IMR-90 (cell line): ENCODE data around the gene PPP2R5E. TPM values are rescaled to one million over a fixed set of nuclear protein-coding genes. Genes with fewer than 3 reads are reported as not detected.

ENCODE experiments used
- ATAC-seq: fragments of 200-7000 bp; cut with Tn5 transposase; 2 replicates; pipeline ENCODE4 v1.9.1; 2020; ENCODE audit warnings: low read depth, mild to moderate bottlenecking, moderate library complexity
- BruUV-seq: library from RNA; stranded (reverse); fragments of 400-500 nt; replicated peaks from 2 replicates; lab custom pipeline; 2021; lab: Mats Ljungman, UMichigan
- CTCF ChIA-PET: fragments of 300-600 bp; formaldehyde crosslinking; extraction: SDS; loops from one replicate; lab custom pipeline; 2021; ENCODE audit warnings: antibody characterized with exemption; lab: Yijun Ruan, JAX
- POLR2A ChIA-PET: fragments of 300-600 bp; sonication (Branson Sonifier 250); formaldehyde crosslinking; loops from one replicate; lab custom pipeline; 2022; ENCODE audit warnings: antibody characterized with exemption; ENCODE audit not compliant: unreplicated experiment; lab: Charles Lee
- DNase-seq: peaks from one replicate; pipeline ENCODE4 v3.0.0; 2013
- H2AFZ ChIP-seq: replicated peaks from 2 replicates; pipeline ENCODE3; 2013; ENCODE audit warnings: low read length, mild to moderate bottlenecking; ENCODE audit not compliant: poor library complexity
- H2AK5ac ChIP-seq: 2 replicates; pipeline ENCODE4 v1.6.1; 2013; ENCODE audit warnings: low read depth, low read length, inconsistent platforms
- H2AK9ac ChIP-seq: replicated peaks from 2 replicates; pipeline ENCODE3; 2013; ENCODE audit warnings: mild to moderate bottlenecking, low read depth, low read length, moderate library complexity; ENCODE audit not compliant: poor library complexity
- H2BK120ac ChIP-seq: 2 replicates; pipeline ENCODE4 v1.6.1; 2013; ENCODE audit warnings: low read depth, low read length, inconsistent platforms
- H2BK15ac ChIP-seq: 3 replicates; pipeline ENCODE4 v1.6.1; 2013; ENCODE audit warnings: low read depth, low read length, inconsistent platforms
- H2BK20ac ChIP-seq: 2 replicates; pipeline ENCODE4 v1.6.1; 2013; ENCODE audit warnings: low read depth, mild to moderate bottlenecking, inconsistent platforms, low read length, moderate library complexity
- H2BK5ac ChIP-seq: 2 replicates; pipeline ENCODE4 v1.6.1; 2013; ENCODE audit warnings: mild to moderate bottlenecking, low read depth, low read length, inconsistent platforms; ENCODE audit not compliant: poor library complexity, severe bottlenecking
- H3K14ac ChIP-seq: replicated peaks from 2 replicates; pipeline ENCODE4 v1.6.1; 2013; ENCODE audit warnings: low read depth, low read length, inconsistent platforms
- H3K18ac ChIP-seq: 2 replicates; pipeline ENCODE4 v1.6.1; 2013; ENCODE audit warnings: low read depth, low read length, control low read depth
- H3K23ac ChIP-seq: 2 replicates; pipeline ENCODE4 v1.6.1; 2013; ENCODE audit warnings: low read depth, low read length, inconsistent platforms
- H3K27ac ChIP-seq: 2 replicates; pipeline ENCODE4 v1.5.1; 2013; ENCODE audit warnings: mild to moderate bottlenecking, control low read depth, low read length; ENCODE audit not compliant: insufficient read depth
- H3K27me3 ChIP-seq: 2 replicates; pipeline ENCODE4 v1.6.1; 2013; ENCODE audit warnings: low read length; ENCODE audit not compliant: control insufficient read depth, insufficient read depth
- H3K36me3 ChIP-seq: 2 replicates; pipeline ENCODE4 v1.6.1; 2013; ENCODE audit warnings: low read length, mixed read lengths; ENCODE audit not compliant: control insufficient read depth, insufficient read depth
- H3K4ac ChIP-seq: 2 replicates; pipeline ENCODE4 v1.6.1; 2013; ENCODE audit warnings: low read depth, low read length, inconsistent platforms
- H3K4me1 ChIP-seq: 2 replicates; pipeline ENCODE4 v1.6.1; 2013; ENCODE audit warnings: low read length, mixed read lengths; ENCODE audit not compliant: control insufficient read depth, insufficient read depth
- H3K4me2 ChIP-seq: 2 replicates; pipeline ENCODE4 v1.6.1; 2013; ENCODE audit warnings: low read depth, mild to moderate bottlenecking, control low read depth, low read length, moderate library complexity
- H3K4me3 ChIP-seq: 2 replicates; pipeline ENCODE4 v1.5.1; 2013; ENCODE audit warnings: low read depth, mild to moderate bottlenecking, control low read depth, low read length, moderate library complexity; ENCODE audit not compliant: insufficient read depth
- H3K56ac ChIP-seq: 2 replicates; pipeline ENCODE4 v1.6.1; 2013; ENCODE audit warnings: low read length, inconsistent platforms; ENCODE audit not compliant: insufficient read depth; ENCODE audit errors: extremely low read depth
- H3K79me1 ChIP-seq, 2 experiments: 2 replicates each; pipeline ENCODE4 v1.6.1; 2013; ENCODE audit warnings: low read length in 2 of 2, inconsistent platforms in 1 of 2, low read depth in 1 of 2
- H3K9ac ChIP-seq: 2 replicates; pipeline ENCODE4 v1.6.1; 2013; ENCODE audit warnings: low read depth, low read length, control low read depth
- H3K9me1 ChIP-seq: 2 replicates; pipeline ENCODE4 v1.6.1; 2013; ENCODE audit warnings: low read length, inconsistent platforms; ENCODE audit not compliant: insufficient read depth
- H3K9me3 ChIP-seq: 2 replicates; pipeline ENCODE4 v1.6.1; 2013; ENCODE audit warnings: low read length; ENCODE audit not compliant: control insufficient read depth, insufficient read depth
- H4K20me1 ChIP-seq: 2 replicates; pipeline ENCODE4 v1.6.1; 2013; ENCODE audit warnings: low read length, inconsistent platforms; ENCODE audit not compliant: insufficient read depth
- H4K5ac ChIP-seq: 2 replicates; pipeline ENCODE4 v1.6.1; 2013; ENCODE audit warnings: mild to moderate bottlenecking, low read depth, low read length, control low read depth
- H4K8ac ChIP-seq, 2 experiments: 2 replicates each; pipeline ENCODE4 v1.6.1; 2013; ENCODE audit warnings: low read depth in 2 of 2, low read length in 2 of 2, control low read depth in 1 of 2, inconsistent platforms in 1 of 2
- H4K91ac ChIP-seq: 2 replicates; pipeline ENCODE4 v1.6.1; 2013; ENCODE audit warnings: low read depth, low read length, inconsistent platforms; ENCODE audit not compliant: insufficient read depth
- CEBPB ChIP-seq: IDR thresholded peaks from 2 replicates; pipeline ENCODE4 v1.6.1; 2012; ENCODE audit warnings: low read depth, low read length, improper control_type of control experiment
- MAFK ChIP-seq: IDR thresholded peaks from 2 replicates; pipeline ENCODE4 v1.6.1; 2012; ENCODE audit warnings: low read depth, low read length, improper control_type of control experiment
- MAZ ChIP-seq: IDR thresholded peaks from 2 replicates; pipeline ENCODE4 v1.6.1; 2012; ENCODE audit warnings: low read depth, mild to moderate bottlenecking, low read length, improper control_type of control experiment, moderate library complexity, borderline replicate concordance
- MXI1 ChIP-seq: IDR thresholded peaks from 2 replicates; pipeline ENCODE4 v1.6.1; 2012; ENCODE audit warnings: low read depth, mild to moderate bottlenecking, low read length, moderate library complexity, borderline replicate concordance
- NFE2L2 ChIP-seq: fragments of 150-350 bp; IDR thresholded peaks from 2 replicates; pipeline ENCODE4 v1.6.1; 2016; ENCODE audit warnings: low read depth, mild to moderate bottlenecking, low read length
- POLR2A ChIP-seq: IDR thresholded peaks from 2 replicates; pipeline ENCODE4 v1.6.1; 2012; ENCODE audit warnings: mild to moderate bottlenecking, low read depth, low read length
- RCOR1 ChIP-seq: IDR thresholded peaks from 2 replicates; pipeline ENCODE4 v1.6.1; 2012; ENCODE audit warnings: mild to moderate bottlenecking, low read length, improper control_type of control experiment; ENCODE audit not compliant: insufficient replicate concordance
- SMC3 ChIP-seq: fragments of 150-350 bp; IDR thresholded peaks from 2 replicates; pipeline ENCODE4 v1.6.1; 2016; ENCODE audit warnings: low read depth, mild to moderate bottlenecking, antibody characterized with exemption, low read length, moderate library complexity
- WGBS, 2 experiments: methylation state at CpG; one replicate each; pipeline versions ENCODE4 v1.1.5 to v1.1.7; 2013; ENCODE audit warnings: missing lambda C conversion rate in 2 of 2; ENCODE audit not compliant: insufficient read length in 1 of 2; ENCODE audit errors: extremely low coverage in 2 of 2; 5-methylcytosine and 5-hydroxymethylcytosine counted together
- dilution Hi-C: fragments of 300-500 bp; cut with HindIII; formaldehyde crosslinking; loops from one replicate; pipeline ENCODE4 v1.14.3; 2018; ENCODE audit warnings: low sequenced_read_pairs; ENCODE audit not compliant: unreplicated experiment
- in situ Hi-C: fragments of 300-500 bp; cut with MboI; formaldehyde crosslinking; loops from 3 replicates; pipeline ENCODE4 v1.14.3; 2019; ENCODE audit warnings: low sequenced_read_pairs, inconsistent platforms, mixed read lengths
- intact Hi-C: fragments of 100-400 bp; cut with micrococcal nuclease; formaldehyde crosslinking; loops from 2 replicates; pipeline ENCODE4 v1.10.0; 2022
- polyA plus RNA-seq, 3 experiments: library from polyadenylated mRNA; depleted of rRNA; stranded (reverse); fragments of >200 nt; gene quantifications; 2 replicates each; pipeline ENCODE4 v1.2.3, GENCODE V29; 2012; ENCODE audit warnings: low replicate concordance in 1 of 3
- total RNA-seq: library from RNA; depleted of rRNA; stranded (reverse); fragments of >200 nt; gene quantifications from 2 replicates; pipeline ENCODE4 v1.2.3, GENCODE V29; 2012
- TF ChIP-seq, protein P1 (sequence below): fragments of 150-350 bp; IDR thresholded peaks from 2 replicates; pipeline ENCODE4 v1.6.1; 2017; ENCODE audit warnings: mild to moderate bottlenecking, antibody characterized with exemption, low read length, low read depth

PPP2R5E gene
- total and polyA plus RNA-seq, 2 of the 4 experiments (the other 2 are of a cell fraction), result 9.7 to 12.2 TPM

DNA sequence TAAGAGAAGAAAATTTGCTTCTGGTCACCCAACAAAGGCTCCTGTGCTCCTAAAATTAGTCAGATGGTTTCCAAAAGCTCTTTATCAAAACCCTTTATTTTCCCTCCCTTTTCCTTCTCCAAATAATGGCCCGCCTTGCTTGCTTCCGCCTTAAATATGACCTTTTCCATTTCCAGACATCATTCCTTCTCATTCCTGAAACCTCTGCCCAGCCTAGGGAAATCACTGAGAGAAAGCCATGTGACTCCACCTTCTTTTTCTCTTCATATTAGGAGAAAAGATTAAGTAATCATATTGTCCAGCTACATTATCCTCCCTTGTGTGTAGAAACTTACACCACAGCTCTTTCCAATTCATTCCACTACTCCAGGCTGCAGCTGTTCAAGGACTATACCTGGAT, 148.7 kb downstream of the PPP2R5E start:
- in situ Hi-C loops, result loop anchor here (25.0 kb wide), 1 partner anchor 368 kb away; no protein-coding TSS in a partner anchor

More for the DNA sequence above, 148.7 kb downstream of the PPP2R5E start:
- Histone ChIP-seq H2AK5ac (no peak overlapping the region), H3K9me1 (no peaks in the 10 kb centered on the region), H3K4me1 (0 out of 2 replicates have a peak, but pooled peaks cover 2% of the 10 kb centered on the region), H2AFZ (no peak overlapping the region), H3K36me3 (peaks cover 3% of the 10 kb centered on the region), H3K27me3 (no peaks in the 10 kb centered on the region), H2BK15ac (no peak overlapping the region), H3K4ac (no peak overlapping the region), H3K56ac (no peak overlapping the region), H2BK120ac (no peak overlapping the region), H2BK20ac (no peak overlapping the region), H3K4me3 (no peak overlapping the region), H3K9me3 (no peaks in the 10 kb centered on the region), H2BK5ac (no peak overlapping the region), H3K79me1 (peaks cover 4 to 5% of the 10 kb centered on the region in 2 experiments; a peak in 1 of 4 replicates), H3K27ac (no peak overlapping the region), H4K20me1 (no peaks in the 10 kb centered on the region), H4K5ac (no peak overlapping the region), H3K23ac (no peak overlapping the region), H3K4me2 (no peak overlapping the region), H3K9ac (no peak overlapping the region), H4K8ac (no peak overlapping the region), H2AK9ac (no peak overlapping the region), H4K91ac (no peak overlapping the region), H3K18ac (no peak overlapping the region), H3K14ac (no peak overlapping the region)
- DNase-seq (no peak), ATAC-seq (no peak)
- ChIA-PET CTCF (no interaction called here), POLR2A (no interaction called here)
- WGBS, 2 experiments, result no CpG with 5 or more reads among the region's 2 CpGs
- intact Hi-C loops, result no loop called here
- no peak for TF ChIP-seq MAFK
- no peak for TF ChIP-seq RCOR1
- no peak for TF ChIP-seq SMC3
- TF ChIP-seq NFE2L2, result no peak
- TF ChIP-seq POLR2A, result no peak
- no peak for TF ChIP-seq MXI1
- no peak for TF ChIP-seq CEBPB
- TF ChIP-seq MAZ, result no peak
- TF ChIP-seq, protein P1, sequence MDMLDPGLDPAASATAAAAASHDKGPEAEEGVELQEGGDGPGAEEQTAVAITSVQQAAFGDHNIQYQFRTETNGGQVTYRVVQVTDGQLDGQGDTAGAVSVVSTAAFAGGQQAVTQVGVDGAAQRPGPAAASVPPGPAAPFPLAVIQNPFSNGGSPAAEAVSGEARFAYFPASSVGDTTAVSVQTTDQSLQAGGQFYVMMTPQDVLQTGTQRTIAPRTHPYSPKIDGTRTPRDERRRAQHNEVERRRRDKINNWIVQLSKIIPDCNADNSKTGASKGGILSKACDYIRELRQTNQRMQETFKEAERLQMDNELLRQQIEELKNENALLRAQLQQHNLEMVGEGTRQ, result no peak
- BruUV-seq, result no TSS peak
- dilution Hi-C loops, result no loop called here
